Stomach (tissue), 4 donors: Measurements from ENCODE around the gene ERO1A.
A peak's percentile ranks its signal among the peaks of the same experiment; 100 is the strongest.

ENCODE experiments used
- CTCF ChIP-seq, 7 experiments: fragments of 450-650 bp in 4 of 7; fragments of 200-600 bp in 3 of 7; sonication (generic) in 3 of 7; IDR thresholded peaks; one replicate each; pipeline ENCODE4 v1.5.1; 2016 to 2019; ENCODE audit warnings: antibody characterized with exemption in 7 of 7, control low read depth in 2 of 7, mild to moderate bottlenecking in 1 of 7
- POLR2AphosphoS5 ChIP-seq, 3 donors: sonication (generic); formaldehyde crosslinking; IDR thresholded peaks; one replicate each; pipeline ENCODE4 v1.6.1; 2016; ENCODE audit warnings: antibody characterized with exemption in 3 of 3

GRCh38 chr14:52694761-52695480 is 437 bp downstream of the ERO1A start:
- peak in 1 of 7 experiments; percentile 5 for TF ChIP-seq CTCF (IDR thresholded peaks at IDR 0.05)
- TF ChIP-seq POLR2AphosphoS5 (IDR thresholded peaks at IDR 0.05) = peak in 2 of 3 donors; percentile 36 to 59
